ENCODE results near the gene RGS7. TPM values are rescaled to one million over a fixed set of nuclear protein-coding genes. Genes with fewer than 3 reads are reported as not detected.

RGS7 gene
- total RNA-seq, 2 experiments from 2014 or later: not detected

- Histone ChIP-seq H4K20me1 (ENCODE audit: insufficient read depth, low read length) (no peaks in the 10 kb centered on the region), H2AFZ (ENCODE audit: low read length) (no peak overlapping the region), H3K9me3 (ENCODE audit: low read length) (no peaks in the 10 kb centered on the region), H3K79me2 (ENCODE audit: insufficient read depth, low read depth, low read length) (no peaks in the 10 kb centered on the region), H3K9me2 (ENCODE audit: insufficient read depth, low read length) (no peaks in the 10 kb centered on the region), H3K4me1 (ENCODE audit: insufficient read depth, low read length, poor library complexity, severe bottlenecking) (no peaks in the 10 kb centered on the region), H3K27ac (ENCODE audit: low read depth, low read length, poor library complexity, severe bottlenecking) (no peak overlapping the region), H3K36me3 (ENCODE audit: insufficient read depth, low read length) (no peaks in the 10 kb centered on the region), H3K4me2 (ENCODE audit: low read length) (no peak overlapping the region), H3K4me3 (ENCODE audit: low read depth, low read length, poor library complexity, severe bottlenecking) (no peak overlapping the region)
- DNase-seq (ENCODE audit: low spot score): no peak
- CTCF ChIA-PET (ENCODE audit: unreplicated experiment): no interaction called here
- intact Hi-C loops (cut with micrococcal nuclease; ENCODE audit: unreplicated experiment): no loop called here
- POLR2A ChIA-PET: interaction anchor here (1.0 kb wide), 1 partner anchor 22 kb away, joined by 3 read pairs; no protein-coding TSS in a partner anchor
- BruUV-seq (replicated peaks): no TSS peak
- no peak for TF ChIP-seq EZH2phosphoT487 (IDR thresholded peaks at IDR 0.05; ENCODE audit: borderline replicate concordance, low read depth, low read length)
- TF ChIP-seq, protein P1, sequence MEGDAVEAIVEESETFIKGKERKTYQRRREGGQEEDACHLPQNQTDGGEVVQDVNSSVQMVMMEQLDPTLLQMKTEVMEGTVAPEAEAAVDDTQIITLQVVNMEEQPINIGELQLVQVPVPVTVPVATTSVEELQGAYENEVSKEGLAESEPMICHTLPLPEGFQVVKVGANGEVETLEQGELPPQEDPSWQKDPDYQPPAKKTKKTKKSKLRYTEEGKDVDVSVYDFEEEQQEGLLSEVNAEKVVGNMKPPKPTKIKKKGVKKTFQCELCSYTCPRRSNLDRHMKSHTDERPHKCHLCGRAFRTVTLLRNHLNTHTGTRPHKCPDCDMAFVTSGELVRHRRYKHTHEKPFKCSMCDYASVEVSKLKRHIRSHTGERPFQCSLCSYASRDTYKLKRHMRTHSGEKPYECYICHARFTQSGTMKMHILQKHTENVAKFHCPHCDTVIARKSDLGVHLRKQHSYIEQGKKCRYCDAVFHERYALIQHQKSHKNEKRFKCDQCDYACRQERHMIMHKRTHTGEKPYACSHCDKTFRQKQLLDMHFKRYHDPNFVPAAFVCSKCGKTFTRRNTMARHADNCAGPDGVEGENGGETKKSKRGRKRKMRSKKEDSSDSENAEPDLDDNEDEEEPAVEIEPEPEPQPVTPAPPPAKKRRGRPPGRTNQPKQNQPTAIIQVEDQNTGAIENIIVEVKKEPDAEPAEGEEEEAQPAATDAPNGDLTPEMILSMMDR (conservative IDR thresholded peaks at IDR 0.05; ENCODE audit: low read length): no peak
Observed at GRCh38 chr1:240833075-240833474, 523.9 kb downstream of the RGS7 start.

GRCh38 chr1:240831922-240832321 is 525.1 kb downstream of the RGS7 start:
- DNase-seq (ENCODE audit: low spot score): no peak
- no peaks in the 10 kb centered on the region for H3K9me2 ChIP-seq (ENCODE audit: insufficient read depth, low read length)

DNA sequence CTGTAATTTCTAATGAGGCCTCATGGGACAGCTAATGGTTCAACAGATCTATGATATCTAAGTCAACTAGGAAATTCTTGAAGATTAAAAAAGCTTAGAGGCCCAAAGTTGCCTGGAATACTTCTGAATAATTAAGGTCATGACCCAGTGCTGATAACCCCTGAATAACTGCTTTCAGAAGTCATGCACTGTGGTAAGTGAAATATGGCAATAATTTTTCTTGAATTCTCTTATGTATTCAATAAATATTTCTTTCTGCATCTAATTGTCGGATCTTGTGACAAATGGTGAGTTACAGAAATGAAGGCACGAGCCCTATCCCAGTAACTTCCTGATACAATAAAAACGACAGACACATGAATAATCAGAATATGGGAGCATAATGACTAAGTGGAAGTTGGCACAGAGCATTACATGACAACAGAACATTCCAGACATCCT is 525.8 kb downstream of the RGS7 start:
- Histone ChIP-seq H3K4me3 (ENCODE audit: low read depth, low read length, poor library complexity, severe bottlenecking) (no peak overlapping the region), H3K9me2 (ENCODE audit: insufficient read depth, low read length) (no peaks in the 10 kb centered on the region), H3K4me2 (ENCODE audit: low read length) (no peak overlapping the region), H3K27ac (ENCODE audit: low read depth, low read length, poor library complexity, severe bottlenecking) (no peak overlapping the region), H4K20me1 (ENCODE audit: insufficient read depth, low read length) (no peaks in the 10 kb centered on the region), H3K9me3 (ENCODE audit: low read length) (no peaks in the 10 kb centered on the region), H3K79me2 (ENCODE audit: insufficient read depth, low read depth, low read length) (no peaks in the 10 kb centered on the region), H2AFZ (ENCODE audit: low read length) (no peak overlapping the region), H3K36me3 (ENCODE audit: insufficient read depth, low read length) (no peaks in the 10 kb centered on the region), H3K4me1 (ENCODE audit: insufficient read depth, low read length, poor library complexity, severe bottlenecking) (no peaks in the 10 kb centered on the region)
- TF ChIP-seq, protein P1 (conservative IDR thresholded peaks at IDR 0.05; ENCODE audit: low read length): no peak
- CTCF ChIA-PET (ENCODE audit: unreplicated experiment): no interaction called here
- DNase-seq (ENCODE audit: low spot score): no peak
- no TSS peak for BruUV-seq (replicated peaks)
- POLR2A ChIA-PET: no interaction called here
- intact Hi-C loops (cut with micrococcal nuclease; ENCODE audit: unreplicated experiment): no loop called here

More at GRCh38 chr1:240831922-240832321, 525.1 kb downstream of the RGS7 start:
- no peaks in the 10 kb centered on the region for H3K36me3 ChIP-seq (ENCODE audit: insufficient read depth, low read length)
- H3K4me3 ChIP-seq (ENCODE audit: low read depth, low read length, poor library complexity, severe bottlenecking): no peak overlapping the region
- ChIA-PET CTCF (ENCODE audit: unreplicated experiment) (no interaction called here), POLR2A (interaction anchor here (0.6 to 1.0 kb wide), 2 partner anchors 21 to 53 kb away, joined by 3 read pairs; no protein-coding TSS in a partner anchor)
- no TSS peak for BruUV-seq (replicated peaks)
- H3K4me1 ChIP-seq (ENCODE audit: insufficient read depth, low read length, poor library complexity, severe bottlenecking): no peaks in the 10 kb centered on the region
- no peaks in the 10 kb centered on the region for H4K20me1 ChIP-seq (ENCODE audit: insufficient read depth, low read length)
- no peaks in the 10 kb centered on the region for H3K79me2 ChIP-seq (ENCODE audit: insufficient read depth, low read depth, low read length)
- H3K9me3 ChIP-seq (ENCODE audit: low read length): no peaks in the 10 kb centered on the region
- no peak overlapping the region for H2AFZ ChIP-seq (ENCODE audit: low read length)
- TF ChIP-seq, protein P1 (conservative IDR thresholded peaks at IDR 0.05; ENCODE audit: low read length): peak; percentile 65
- TF ChIP-seq EZH2phosphoT487 (IDR thresholded peaks at IDR 0.05; ENCODE audit: borderline replicate concordance, low read depth, low read length): no peak
- no peak overlapping the region for H3K4me2 ChIP-seq (ENCODE audit: low read length)
- intact Hi-C loops (cut with micrococcal nuclease; ENCODE audit: unreplicated experiment): no loop called here
- H3K27ac ChIP-seq (ENCODE audit: low read depth, low read length, poor library complexity, severe bottlenecking): no peak overlapping the region
